Thyroid gland (tissue), 4 donors: Measurements from ENCODE around the gene CHFR.

Experiments
- CTCF ChIP-seq, 6 experiments: fragments of 200-600 bp in 3 of 6; fragments of 450-650 bp in 3 of 6; sonication (generic) in 3 of 6; IDR thresholded peaks; one replicate each; pipeline ENCODE4 v1.5.1; 2016 to 2019; ENCODE audit warnings: antibody characterized with exemption in 6 of 6, mild to moderate bottlenecking in 2 of 6, inconsistent platforms in 1 of 6, moderate library complexity in 1 of 6
- POLR2A ChIP-seq, 2 donors: fragments of 450-650 bp; IDR thresholded peaks; one replicate each; pipeline ENCODE4 v1.6.1; 2017; ENCODE audit warnings: antibody characterized with exemption in 2 of 2, mild to moderate bottlenecking in 2 of 2, moderate library complexity in 1 of 2

- no peak for TF ChIP-seq CTCF (IDR thresholded peaks at IDR 0.05)
- no peak for TF ChIP-seq POLR2A (IDR thresholded peaks at IDR 0.05)
Measured at GRCh38 chr12:132922676-132923075, 35.3 kb upstream of the CHFR start.
